ENCODE results near the gene PIAS1.

PIAS1 gene

DNA sequence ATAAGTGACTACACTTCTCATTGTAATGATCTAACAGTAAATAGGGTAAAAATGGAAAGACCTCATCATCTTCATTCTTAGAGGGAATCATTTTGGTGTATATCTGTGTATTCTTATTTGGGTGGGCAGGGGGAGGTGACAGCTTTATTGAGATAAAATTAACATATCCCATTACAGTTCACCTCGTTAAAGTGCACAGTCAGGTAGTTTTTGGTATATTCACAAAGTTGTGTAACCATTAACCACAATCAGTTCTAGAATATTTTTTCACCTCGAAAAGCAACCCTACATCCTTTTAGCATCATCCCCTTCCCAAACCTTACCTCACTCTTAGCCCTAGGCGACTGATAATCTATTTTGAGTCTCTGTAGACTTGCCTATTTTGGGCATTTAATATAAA, 8.1 kb downstream of the PIAS1 start:
- Histone ChIP-seq H3K79me2 (ENCODE audit: low read length) (peaks cover 100% of the 10 kb centered on the region), H3K36me3 (replicated peaks; ENCODE audit: low read depth, low read length) (peaks cover 20% of the 10 kb centered on the region), H3K9me3 (ENCODE audit: insufficient read depth, low read length) (no peaks in the 10 kb centered on the region), H3K9ac (ENCODE audit: low read length) (no peak overlapping the region), H4K20me1 (ENCODE audit: insufficient read depth, low read length) (peaks cover 93% of the 10 kb centered on the region), H3K27me3 (ENCODE audit: low read depth, low read length) (no peaks in the 10 kb centered on the region), H3K4me2 (ENCODE audit: low read length) (no peak overlapping the region), H3K27ac (ENCODE audit: low read length) (no peak overlapping the region), H2AFZ (ENCODE audit: low read depth, low read length) (no peak overlapping the region), H3K4me3 (ENCODE audit: low read length) (no peak overlapping the region), H3K4me1 (ENCODE audit: low read length) (no peaks in the 10 kb centered on the region)
- TF ChIP-seq, protein P1, sequence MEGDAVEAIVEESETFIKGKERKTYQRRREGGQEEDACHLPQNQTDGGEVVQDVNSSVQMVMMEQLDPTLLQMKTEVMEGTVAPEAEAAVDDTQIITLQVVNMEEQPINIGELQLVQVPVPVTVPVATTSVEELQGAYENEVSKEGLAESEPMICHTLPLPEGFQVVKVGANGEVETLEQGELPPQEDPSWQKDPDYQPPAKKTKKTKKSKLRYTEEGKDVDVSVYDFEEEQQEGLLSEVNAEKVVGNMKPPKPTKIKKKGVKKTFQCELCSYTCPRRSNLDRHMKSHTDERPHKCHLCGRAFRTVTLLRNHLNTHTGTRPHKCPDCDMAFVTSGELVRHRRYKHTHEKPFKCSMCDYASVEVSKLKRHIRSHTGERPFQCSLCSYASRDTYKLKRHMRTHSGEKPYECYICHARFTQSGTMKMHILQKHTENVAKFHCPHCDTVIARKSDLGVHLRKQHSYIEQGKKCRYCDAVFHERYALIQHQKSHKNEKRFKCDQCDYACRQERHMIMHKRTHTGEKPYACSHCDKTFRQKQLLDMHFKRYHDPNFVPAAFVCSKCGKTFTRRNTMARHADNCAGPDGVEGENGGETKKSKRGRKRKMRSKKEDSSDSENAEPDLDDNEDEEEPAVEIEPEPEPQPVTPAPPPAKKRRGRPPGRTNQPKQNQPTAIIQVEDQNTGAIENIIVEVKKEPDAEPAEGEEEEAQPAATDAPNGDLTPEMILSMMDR (IDR thresholded peaks at IDR 0.05; ENCODE audit: low read depth, low read length) = no peak
- no peak for TF ChIP-seq EZH2phosphoT487 (IDR thresholded peaks at IDR 0.05; ENCODE audit: low read depth)

DNA sequence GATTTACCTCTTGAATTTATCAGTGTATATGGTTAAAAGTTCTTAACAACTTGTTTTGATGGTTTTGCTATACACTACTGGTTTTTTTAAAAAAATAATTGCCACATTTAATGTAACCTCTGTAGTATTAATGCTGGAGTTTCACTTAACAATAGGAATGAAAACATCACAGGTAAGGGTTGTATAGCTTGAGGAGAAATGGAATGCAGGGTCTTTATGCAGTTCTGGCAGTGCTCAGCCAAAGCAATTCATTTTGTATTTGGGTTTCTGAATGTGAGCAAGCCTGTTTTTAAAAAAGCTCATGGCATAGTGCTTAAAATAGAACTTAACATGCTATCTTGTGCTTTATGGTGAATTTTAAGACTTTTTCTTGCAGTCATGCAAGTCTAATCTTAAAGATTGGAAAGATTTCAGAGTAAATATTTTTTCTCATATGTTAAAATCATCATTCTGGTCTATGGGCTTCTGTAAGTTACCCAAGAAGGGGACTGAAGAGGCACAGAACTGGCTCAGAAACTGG, 8.9 kb downstream of the PIAS1 start:
- H4K20me1 ChIP-seq (ENCODE audit: insufficient read depth, low read length) = peaks cover 91% of the 10 kb centered on the region
- H3K27ac ChIP-seq (ENCODE audit: low read length) = no peak overlapping the region
- H3K4me1 ChIP-seq (ENCODE audit: low read length) = no peaks in the 10 kb centered on the region
- no peaks in the 10 kb centered on the region for H3K27me3 ChIP-seq (ENCODE audit: low read depth, low read length)
- peaks cover 20% of the 10 kb centered on the region for H3K36me3 ChIP-seq (replicated peaks; ENCODE audit: low read depth, low read length)
- H3K4me3 ChIP-seq (ENCODE audit: low read length) = no peak overlapping the region
- no peak overlapping the region for H3K9ac ChIP-seq (ENCODE audit: low read length)
- no peak overlapping the region for H2AFZ ChIP-seq (ENCODE audit: low read depth, low read length)
- no peaks in the 10 kb centered on the region for H3K9me3 ChIP-seq (ENCODE audit: insufficient read depth, low read length)
- TF ChIP-seq EZH2phosphoT487 (IDR thresholded peaks at IDR 0.05; ENCODE audit: low read depth) = no peak
- TF ChIP-seq, protein P1 (IDR thresholded peaks at IDR 0.05; ENCODE audit: low read depth, low read length) = no peak
- peaks cover 98% of the 10 kb centered on the region for H3K79me2 ChIP-seq (ENCODE audit: low read length)
- H3K4me2 ChIP-seq (ENCODE audit: low read length) = no peak overlapping the region

DNA sequence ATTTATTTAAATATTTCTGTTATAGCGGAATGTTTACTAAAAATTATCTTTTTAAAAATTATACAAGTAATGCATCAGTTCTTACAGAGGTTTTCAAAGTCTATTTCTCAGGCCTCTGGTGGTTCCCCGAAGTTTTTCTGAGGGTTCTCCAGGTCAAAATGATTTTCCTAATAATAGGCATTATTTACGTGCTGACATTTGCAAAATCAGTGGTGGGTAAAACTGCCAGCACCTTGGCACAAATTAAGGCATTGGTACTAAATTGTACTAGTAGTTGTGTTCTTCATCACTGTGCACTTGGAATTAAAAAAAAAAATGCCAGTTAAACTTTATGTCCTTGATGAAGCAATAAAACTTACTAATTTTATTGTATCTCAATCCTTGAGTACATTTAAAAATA, 9.5 kb downstream of the PIAS1 start:
- no peak overlapping the region for H3K4me2 ChIP-seq (ENCODE audit: low read length)
- no peak overlapping the region for H3K27ac ChIP-seq (ENCODE audit: low read length)
- peaks cover 20% of the 10 kb centered on the region for H3K36me3 ChIP-seq (replicated peaks; ENCODE audit: low read depth, low read length)
- no peak overlapping the region for H2AFZ ChIP-seq (ENCODE audit: low read depth, low read length)
- H3K79me2 ChIP-seq (ENCODE audit: low read length) = peaks cover 98% of the 10 kb centered on the region
- H3K4me1 ChIP-seq (ENCODE audit: low read length) = no peaks in the 10 kb centered on the region
- H4K20me1 ChIP-seq (ENCODE audit: insufficient read depth, low read length) = peaks cover 91% of the 10 kb centered on the region
- H3K27me3 ChIP-seq (ENCODE audit: low read depth, low read length) = no peaks in the 10 kb centered on the region
- no peak overlapping the region for H3K4me3 ChIP-seq (ENCODE audit: low read length)
- H3K9me3 ChIP-seq (ENCODE audit: insufficient read depth, low read length) = no peaks in the 10 kb centered on the region
- TF ChIP-seq, protein P1 (IDR thresholded peaks at IDR 0.05; ENCODE audit: low read depth, low read length) = no peak
- no peak for TF ChIP-seq EZH2phosphoT487 (IDR thresholded peaks at IDR 0.05; ENCODE audit: low read depth)
- no peak overlapping the region for H3K9ac ChIP-seq (ENCODE audit: low read length)

DNA sequence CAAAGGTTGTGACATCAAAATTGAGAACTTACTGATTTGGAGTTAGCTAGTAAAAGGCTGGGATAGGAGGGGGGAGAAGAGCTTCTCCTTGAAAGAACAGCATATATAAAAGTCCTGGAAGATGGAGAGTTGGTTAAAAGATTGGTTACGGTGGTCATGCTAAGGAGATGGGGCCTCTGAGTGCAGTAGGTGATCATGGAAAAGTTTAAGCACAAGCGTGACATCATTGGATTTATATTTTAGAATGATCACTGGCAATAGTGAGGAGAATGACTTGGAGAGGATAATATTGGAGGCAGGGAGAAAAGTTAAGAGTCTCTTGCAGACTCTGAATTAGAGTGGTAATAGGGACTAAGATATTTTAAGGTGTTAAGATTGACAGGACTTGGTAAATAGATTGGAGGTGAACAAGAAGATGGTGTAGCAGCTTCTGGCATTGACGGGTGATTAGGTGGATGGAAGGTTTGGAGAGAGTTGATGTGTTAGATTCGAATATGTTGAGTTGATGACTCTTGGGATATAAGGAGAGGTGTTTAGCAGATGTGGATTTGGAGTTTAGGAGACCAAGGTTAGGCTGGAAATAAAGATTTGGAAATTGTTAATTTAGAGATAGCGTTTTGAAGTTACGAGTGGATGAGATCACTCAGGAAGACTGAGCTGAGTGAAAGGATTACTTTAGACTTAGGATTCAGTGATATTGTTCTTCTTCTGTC, 19.6 kb downstream of the PIAS1 start:
- Histone ChIP-seq H3K4me2 (ENCODE audit: low read length) (no peak overlapping the region), H3K27ac (ENCODE audit: low read length) (no peak overlapping the region), H3K9ac (ENCODE audit: low read length) (no peak overlapping the region), H3K79me2 (ENCODE audit: low read length) (peaks cover 97% of the 10 kb centered on the region), H4K20me1 (ENCODE audit: insufficient read depth, low read length) (peaks cover 88% of the 10 kb centered on the region), H2AFZ (ENCODE audit: low read depth, low read length) (no peak overlapping the region), H3K36me3 (replicated peaks; ENCODE audit: low read depth, low read length) (no peaks in the 10 kb centered on the region), H3K9me3 (ENCODE audit: insufficient read depth, low read length) (no peaks in the 10 kb centered on the region), H3K4me1 (ENCODE audit: low read length) (no peaks in the 10 kb centered on the region), H3K4me3 (ENCODE audit: low read length) (no peak overlapping the region), H3K27me3 (ENCODE audit: low read depth, low read length) (no peaks in the 10 kb centered on the region)
- no peak for TF ChIP-seq EZH2phosphoT487 (IDR thresholded peaks at IDR 0.05; ENCODE audit: low read depth)
- TF ChIP-seq, protein P1 (IDR thresholded peaks at IDR 0.05; ENCODE audit: low read depth, low read length) = no peak
